Neural progenitor cell (in vitro differentiated cells): ENCODE results near the gene PI4K2B.
A peak's percentile ranks its signal among the peaks of the same experiment; 100 is the strongest.

Experiments used
- CTCF ChIP-seq: fragments of 200-600 bp; sonication (generic); IDR thresholded peaks from 2 replicates; pipeline ENCODE4 v1.5.1; 2017; ENCODE audit warnings: antibody characterized with exemption, mild to moderate bottlenecking
- EZH2 ChIP-seq: fragments of 200-600 bp; sonication (generic); IDR thresholded peaks from 2 replicates; pipeline ENCODE4 v1.6.1; 2017; ENCODE audit warnings: antibody characterized with exemption, mild to moderate bottlenecking, moderate library complexity
- EZH2phosphoT487 ChIP-seq: fragments of 200-600 bp; sonication (generic); IDR thresholded peaks from 2 replicates; pipeline ENCODE4 v1.6.1; 2017; ENCODE audit warnings: antibody characterized with exemption

- TF ChIP-seq CTCF (no peak), EZH2phosphoT487 (peak; percentile 44), EZH2 (no peak)
Measured at GRCh38 chr4:25233737-25234389, at the start of gene PI4K2B.
